ENCODE data around the gene OPHN1. TPM values are rescaled to one million over a fixed set of nuclear protein-coding genes. Genes with fewer than 3 reads are reported as not detected.

OPHN1 gene
- total and polyA plus RNA-seq, 2 of the 13 experiments (the other 11 are each of a cell fraction or from before 2014, with no cell fraction given), result 1.6 to 1.7 TPM

DNA sequence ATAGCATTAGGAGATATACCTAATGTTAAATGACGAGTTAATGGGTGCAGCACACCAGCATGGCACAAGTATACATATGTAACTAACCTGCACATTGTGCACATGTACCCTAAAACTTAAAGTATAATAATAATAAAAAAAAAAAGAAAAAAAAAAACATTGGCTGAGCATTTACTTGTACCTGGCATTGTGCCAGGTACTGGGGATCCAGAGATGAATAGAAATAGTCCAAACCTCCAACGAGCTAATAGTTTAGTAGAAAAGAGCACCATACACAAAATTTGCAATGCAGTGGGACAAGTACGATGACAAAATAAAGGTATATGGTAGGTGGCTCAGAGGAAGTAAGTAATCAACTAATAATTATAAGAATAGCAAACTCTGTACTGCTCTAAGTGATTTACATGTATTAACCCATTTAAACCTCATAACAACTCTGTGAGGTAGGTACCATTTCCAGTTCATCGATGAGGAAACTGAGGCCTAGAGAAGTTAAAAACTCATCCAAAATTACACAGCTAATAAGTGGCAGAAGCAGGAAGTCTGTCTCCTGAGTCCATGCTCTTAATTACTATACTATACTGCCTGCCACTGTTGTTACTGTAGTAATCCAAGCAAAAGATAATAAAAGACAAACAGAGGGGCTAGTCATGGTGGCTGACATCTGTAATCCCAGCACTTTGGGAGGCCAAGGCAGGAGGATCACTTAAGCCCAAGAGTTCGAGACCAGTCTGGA lies 319.3 kb downstream of the OPHN1 start:
- Histone ChIP-seq H3K79me2 (ENCODE audit: insufficient read depth, low read length) (no peaks in the 10 kb centered on the region), H3K4me1 (ENCODE audit: insufficient read depth, low read length) (no peaks in the 10 kb centered on the region), H3K4me2 (ENCODE audit: low read depth, low read length) (no peak overlapping the region), H3K9me3 (ENCODE audit: low read length) (no peaks in the 10 kb centered on the region), H3K36me3 (replicated peaks in 1 of 2; ENCODE audit: control insufficient read depth in 1 of 2, insufficient read depth in 2 of 2, low read length in 2 of 2) (no peaks in the 10 kb centered on the region), H4K20me1 (ENCODE audit: insufficient read depth, low read length) (no peaks in the 10 kb centered on the region), H3K9ac (ENCODE audit: insufficient read depth, low read depth, low read length) (no peak overlapping the region), H3K27ac (ENCODE audit: extremely low read length, insufficient read depth, low read length) (no peak overlapping the region), H3K27me3 (ENCODE audit: control insufficient read depth in 1 of 2, insufficient read depth in 2 of 2, low read length in 2 of 2) (no peaks in the 10 kb centered on the region), H2AFZ (ENCODE audit: low read length) (no peak overlapping the region), H3K4me3 (replicated peaks in 1 of 3; ENCODE audit: insufficient read depth in 1 of 3, low read depth in 2 of 3, low read length in 3 of 3) (no peak overlapping the region)
- CTCF ChIA-PET (ENCODE audit: low intra/inter-chr PET ratio, low total read pairs), result no interaction called here
- in situ Hi-C loops (cut with HindIII; ENCODE audit: extremely low pct_ligation_motif_present, low pct_unique_long_range_greater_than_20kb), result no loop called here
- TF ChIP-seq IKZF1 (IDR thresholded peaks at IDR 0.05), result no peak
- TF ChIP-seq LCORL (IDR thresholded peaks at IDR 0.05), result peak; percentile 65; the same call in 1 of the 2 replicates
- no peak for TF ChIP-seq LCORL (CRISPR knock-in tag; IDR thresholded peaks at IDR 0.05)
- no peak for ATAC-seq
- BruUV-seq (replicated peaks), result no TSS peak
- 97% methylated on average over 5 of the region's 5 CpGs for WGBS (ENCODE audit: low lambda C conversion rate)
- POLR2A ChIA-PET, result no interaction called here
- no peak for DNase-seq (ENCODE audit: low spot score)
- intact Hi-C loops (cut with micrococcal nuclease; ENCODE audit: unreplicated experiment), result no loop called here
- FAIRE-seq, result no peak

DNA sequence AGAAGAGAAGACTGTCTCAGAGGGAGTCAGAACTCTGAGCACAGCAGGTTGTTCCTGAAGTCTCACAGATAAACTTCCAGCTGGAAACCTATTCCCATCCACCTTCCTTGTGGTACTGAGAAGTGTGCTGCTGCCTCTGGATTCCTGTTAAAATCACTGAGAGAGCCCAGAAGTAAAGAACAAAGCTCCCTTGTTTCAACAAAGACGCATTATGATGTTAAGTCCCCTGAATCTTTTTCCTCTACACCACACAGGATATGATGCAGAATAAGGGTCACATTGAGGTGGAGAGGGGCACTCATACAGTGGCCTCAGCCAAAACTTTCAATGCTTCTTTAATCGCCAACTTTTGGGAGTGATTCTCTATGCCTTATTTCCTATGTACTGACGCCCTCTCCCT lies 321.0 kb downstream of the OPHN1 start:
- in situ Hi-C loops (cut with HindIII; ENCODE audit: extremely low pct_ligation_motif_present, low pct_unique_long_range_greater_than_20kb), result no loop called here
- H3K36me3 ChIP-seq (replicated peaks in 1 of 2; ENCODE audit: control insufficient read depth in 1 of 2, insufficient read depth in 2 of 2, low read length in 2 of 2), result no peaks in the 10 kb centered on the region
- no peak overlapping the region for H3K4me3 ChIP-seq (replicated peaks in 1 of 3; ENCODE audit: insufficient read depth in 1 of 3, low read depth in 2 of 3, low read length in 3 of 3)
- TF ChIP-seq ZMAT3 (CRISPR knock-in tag; conservative IDR thresholded peaks at IDR 0.05), result no peak
- no peak overlapping the region for H3K4me2 ChIP-seq (ENCODE audit: low read depth, low read length)
- no peaks in the 10 kb centered on the region for H3K4me1 ChIP-seq (ENCODE audit: insufficient read depth, low read length)
- intact Hi-C loops (cut with micrococcal nuclease; ENCODE audit: unreplicated experiment), result no loop called here
- H4K20me1 ChIP-seq (ENCODE audit: insufficient read depth, low read length), result no peaks in the 10 kb centered on the region
- DNase-seq (ENCODE audit: low spot score), result no peak
- ChIA-PET POLR2A (no interaction called here), CTCF (ENCODE audit: low intra/inter-chr PET ratio, low total read pairs) (no interaction called here)
- no peaks in the 10 kb centered on the region for H3K79me2 ChIP-seq (ENCODE audit: insufficient read depth, low read length)
- no peaks in the 10 kb centered on the region for H3K9me3 ChIP-seq (ENCODE audit: low read length)
- H3K27me3 ChIP-seq (ENCODE audit: control insufficient read depth in 1 of 2, insufficient read depth in 2 of 2, low read length in 2 of 2), result no peaks in the 10 kb centered on the region
- H3K27ac ChIP-seq (ENCODE audit: extremely low read length, insufficient read depth, low read length), result no peak overlapping the region
- no peak for FAIRE-seq
- 100% methylated on average over 3 of the region's 3 CpGs for WGBS (ENCODE audit: low lambda C conversion rate)
- ATAC-seq, result no peak
- H2AFZ ChIP-seq (ENCODE audit: low read length), result no peak overlapping the region
- no TSS peak for BruUV-seq (replicated peaks)
- no peak overlapping the region for H3K9ac ChIP-seq (ENCODE audit: insufficient read depth, low read depth, low read length)

Measured in HepG2 (cell line).